Endothelial cell (in vitro differentiated cells): ENCODE results near the gene DGAT2. TPM values are rescaled to one million over a fixed set of nuclear protein-coding genes. Genes with fewer than 3 reads are reported as not detected.

Source experiments
- DNase-seq: peaks from one replicate; pipeline ENCODE4 v3.0.0; 2021; ENCODE audit warnings: low spot score
- H3K27ac Mint-ChIP-seq: one replicate; pipeline ENCODE4 v1.8.0; 2021; ENCODE audit warnings: mixed read lengths, inconsistent platforms; ENCODE audit not compliant: unreplicated experiment
- H3K27me3 Mint-ChIP-seq: one replicate; pipeline ENCODE4 v1.8.0; 2021; ENCODE audit warnings: mild to moderate bottlenecking, moderate library complexity, mixed read lengths, inconsistent platforms; ENCODE audit not compliant: unreplicated experiment
- H3K36me3 Mint-ChIP-seq: one replicate; pipeline ENCODE4 v1.8.0; 2021; ENCODE audit warnings: mild to moderate bottlenecking, low read depth, mixed read lengths, inconsistent platforms; ENCODE audit not compliant: unreplicated experiment
- H3K4me1 Mint-ChIP-seq: one replicate; pipeline ENCODE4 v1.8.0; 2021; ENCODE audit warnings: mild to moderate bottlenecking, mixed read lengths, inconsistent platforms; ENCODE audit not compliant: unreplicated experiment
- H3K4me3 Mint-ChIP-seq: one replicate; pipeline ENCODE4 v1.8.0; 2021; ENCODE audit warnings: mild to moderate bottlenecking, mixed read lengths, inconsistent platforms; ENCODE audit not compliant: unreplicated experiment
- H3K9me3 Mint-ChIP-seq: one replicate; pipeline ENCODE4 v1.8.0; 2021; ENCODE audit warnings: mixed read lengths, inconsistent platforms; ENCODE audit not compliant: unreplicated experiment
- CTCF ChIP-seq: fragments of 200-600 bp; sonication (generic); IDR thresholded peaks from one replicate; pipeline ENCODE4 v1.5.0; 2021; ENCODE audit warnings: antibody characterized with exemption; ENCODE audit not compliant: unreplicated experiment
- total RNA-seq: library from RNA; stranded (reverse); fragmentation: NEBNext Ultra II Directional; extraction: Animal tissue kit (Norgen Biotek cat#: 25700); gene quantifications from one replicate; pipeline ENCODE4 v1.2.1, GENCODE V29; 2021; ENCODE audit not compliant: unreplicated experiment

The DGAT2 gene
- total RNA-seq, 1 donor from 2014 or later = 0.51 TPM

- H3K36me3 Mint-ChIP-seq = no peaks in the 10 kb centered on the region
- peaks cover 6% of the 10 kb centered on the region for H3K27me3 Mint-ChIP-seq
- no peak overlapping the region for H3K27ac Mint-ChIP-seq
- no peak overlapping the region for H3K4me3 Mint-ChIP-seq
- H3K4me1 Mint-ChIP-seq = peaks cover 9% of the 10 kb centered on the region
- DNase-seq = no peak
- TF ChIP-seq CTCF = no peak
- no peaks in the 10 kb centered on the region for H3K9me3 Mint-ChIP-seq
Observed at GRCh38 chr11:75776546-75776945, 8.0 kb downstream of the DGAT2 start.

- H3K9me3 Mint-ChIP-seq = no peaks in the 10 kb centered on the region
- H3K4me1 Mint-ChIP-seq = peaks cover 9% of the 10 kb centered on the region
- no peak overlapping the region for H3K4me3 Mint-ChIP-seq
- no peak for TF ChIP-seq CTCF
- H3K27ac Mint-ChIP-seq = no peak overlapping the region
- peaks cover 9% of the 10 kb centered on the region for H3K27me3 Mint-ChIP-seq
- DNase-seq = no peak
- no peaks in the 10 kb centered on the region for H3K36me3 Mint-ChIP-seq
Observed at GRCh38 chr11:75777461-75778110, 9.0 kb downstream of the DGAT2 start.

- no peak for DNase-seq
- peaks cover 13% of the 10 kb centered on the region for H3K4me1 Mint-ChIP-seq
- TF ChIP-seq CTCF = no peak
- H3K27me3 Mint-ChIP-seq = peaks cover 6% of the 10 kb centered on the region
- no peak overlapping the region for H3K27ac Mint-ChIP-seq
- no peaks in the 10 kb centered on the region for H3K36me3 Mint-ChIP-seq
- no peaks in the 10 kb centered on the region for H3K9me3 Mint-ChIP-seq
- no peak overlapping the region for H3K4me3 Mint-ChIP-seq
Observed at GRCh38 chr11:75778962-75779361, 10.4 kb downstream of the DGAT2 start.

- peaks cover 8% of the 10 kb centered on the region for H3K27me3 Mint-ChIP-seq
- no peaks in the 10 kb centered on the region for H3K9me3 Mint-ChIP-seq
- no peak for DNase-seq
- TF ChIP-seq CTCF = no peak
- H3K36me3 Mint-ChIP-seq = no peaks in the 10 kb centered on the region
- peaks cover 13% of the 10 kb centered on the region for H3K4me1 Mint-ChIP-seq
- no peak overlapping the region for H3K4me3 Mint-ChIP-seq
- H3K27ac Mint-ChIP-seq = no peak overlapping the region
Observed at GRCh38 chr11:75779960-75780359, 11.4 kb downstream of the DGAT2 start.

- H3K27ac Mint-ChIP-seq = no peak overlapping the region
- no peaks in the 10 kb centered on the region for H3K36me3 Mint-ChIP-seq
Observed at GRCh38 chr11:75780888-75781287, 12.3 kb downstream of the DGAT2 start.

More at GRCh38 chr11:75780888-75781287, 12.3 kb downstream of the DGAT2 start:
- TF ChIP-seq CTCF = no peak
- no peak for DNase-seq
- H3K4me1 Mint-ChIP-seq = peaks cover 13% of the 10 kb centered on the region
- peaks cover 8% of the 10 kb centered on the region for H3K27me3 Mint-ChIP-seq
- no peak overlapping the region for H3K4me3 Mint-ChIP-seq
- H3K9me3 Mint-ChIP-seq = no peaks in the 10 kb centered on the region
